ENCODE results near the gene PLEKHG4B.
A peak's percentile ranks its signal among the peaks of the same experiment; 100 is the strongest.
"Not testable (repeated sequence)": the region's sequence is repeated elsewhere in the genome, so short reads cannot be mapped to it uniquely, and the experiment has no call there.

The PLEKHG4B gene

DNA sequence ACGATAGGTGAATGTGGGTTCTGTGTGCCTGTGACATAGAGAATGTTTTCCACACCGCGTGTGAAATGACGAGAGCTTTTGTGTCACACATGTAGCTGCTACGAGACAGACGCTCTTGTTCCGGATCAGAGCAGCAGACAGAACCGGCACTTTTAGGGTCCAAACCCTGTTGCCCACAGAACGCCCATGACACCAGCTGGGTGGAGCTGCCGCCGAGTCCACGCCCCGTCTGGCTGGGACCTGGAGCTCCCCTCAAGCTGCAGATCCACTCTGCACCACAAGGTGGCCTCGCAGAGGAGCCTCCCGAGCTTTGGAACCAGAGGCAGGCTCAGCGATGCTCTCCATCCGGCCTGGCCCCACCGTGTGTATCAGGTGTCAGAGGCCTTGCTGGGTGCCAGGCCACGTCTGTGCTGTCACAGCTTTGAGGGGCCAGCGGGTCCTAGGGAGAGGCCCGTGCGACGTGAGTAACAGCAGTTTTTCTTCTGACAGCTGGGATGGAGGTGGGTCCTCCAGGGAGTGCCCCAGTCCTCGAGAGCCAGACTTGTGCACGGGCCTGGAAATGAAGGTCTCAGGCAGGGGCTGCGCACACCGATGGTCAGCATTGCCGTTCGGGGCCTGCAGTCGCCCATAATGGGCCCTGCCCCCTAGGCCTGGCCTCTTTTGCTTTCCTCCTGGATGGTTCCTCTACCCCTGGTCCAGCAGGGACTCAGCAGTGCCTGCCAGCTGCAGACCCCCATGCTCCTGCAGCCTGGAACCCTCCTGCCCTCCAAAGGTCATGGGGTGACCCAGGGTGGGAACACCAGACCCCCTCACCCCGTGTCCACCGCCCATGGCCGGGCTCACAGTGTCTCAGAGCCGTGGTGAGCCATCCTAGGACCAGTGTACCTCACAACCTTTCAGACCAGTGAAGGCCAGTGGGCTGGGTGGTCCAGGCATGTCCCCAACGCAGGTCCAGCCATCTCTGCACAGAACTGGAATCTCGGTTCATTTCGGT lies 96.8 kb downstream of the PLEKHG4B start:
- peak; percentile 82 for DNase-seq

DNA sequence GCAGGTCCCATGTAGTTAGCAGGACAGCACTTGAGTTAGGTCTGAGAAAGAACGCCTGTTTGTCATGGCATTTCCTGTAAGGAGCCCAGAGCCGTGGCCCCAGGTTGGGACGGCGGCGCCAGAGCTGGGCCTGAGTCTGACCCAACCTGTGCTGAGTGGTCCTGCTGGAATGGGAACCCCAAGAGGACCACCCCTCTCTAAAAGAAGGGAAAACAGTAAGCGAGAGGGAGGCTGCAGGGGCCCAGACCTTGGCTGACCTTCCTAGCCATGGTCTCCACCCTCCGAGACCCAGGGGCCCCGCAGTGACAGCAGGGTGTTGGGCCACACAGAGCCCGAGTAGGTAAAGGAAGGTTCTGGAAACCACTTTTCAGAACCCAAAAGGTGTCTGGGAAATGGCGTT lies 97.5 kb downstream of the PLEKHG4B start:
- DNase-seq: no peak

DNA sequence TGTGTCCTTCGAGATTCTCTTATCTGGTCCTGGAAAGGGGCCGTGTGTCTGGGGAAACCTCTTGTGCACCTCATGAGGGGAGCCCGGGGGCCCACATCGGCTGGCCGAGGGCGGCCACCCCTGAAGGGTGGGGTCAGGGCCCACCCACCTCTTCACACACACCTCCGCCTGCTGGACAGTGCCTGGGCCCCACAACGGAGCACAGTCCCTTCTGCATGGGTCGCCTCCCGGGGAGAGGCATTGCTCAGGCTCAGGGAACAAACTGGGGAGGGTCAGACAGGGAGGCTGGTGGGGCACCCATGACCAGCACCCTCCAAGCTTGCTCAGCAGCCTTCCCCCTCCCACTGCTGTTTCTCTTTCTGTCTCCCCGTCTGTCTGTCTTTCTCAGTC lies 98.0 kb downstream of the PLEKHG4B start:
- DNase-seq: no peak

DNA sequence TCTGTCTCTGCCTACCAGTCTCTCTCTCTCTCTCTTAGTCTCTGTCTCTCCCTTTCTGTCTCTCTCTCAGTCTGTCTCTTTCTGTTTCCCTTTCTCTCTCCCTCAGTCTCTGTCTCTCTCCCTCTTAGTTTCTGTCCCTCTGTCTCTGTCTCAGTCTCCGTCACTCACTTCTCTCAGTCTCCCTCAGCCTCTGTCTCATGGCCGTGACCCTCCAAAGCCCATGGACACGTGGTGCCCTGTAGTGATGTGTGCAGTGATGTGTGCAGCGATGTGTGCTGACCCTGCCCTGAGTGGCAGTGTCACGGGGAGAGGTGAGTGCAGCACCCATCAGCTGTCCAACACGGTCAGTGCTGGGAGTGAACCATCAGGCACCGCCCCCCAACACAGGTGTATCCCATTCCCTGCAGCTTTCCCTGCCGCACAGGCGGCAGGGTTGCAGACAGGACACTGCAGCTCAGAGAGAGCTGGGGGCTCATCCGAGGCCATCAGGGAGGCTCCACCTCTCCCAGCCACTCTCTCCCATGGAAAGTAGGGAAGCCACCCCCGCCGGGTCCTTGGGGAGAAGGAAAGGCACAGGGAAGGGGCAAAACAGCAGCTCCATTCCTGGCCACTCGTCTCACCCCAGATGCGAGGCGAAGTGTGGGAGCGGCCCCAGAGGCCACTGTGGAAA lies 98.5 kb downstream of the PLEKHG4B start:
- DNase-seq: no peak

DNA sequence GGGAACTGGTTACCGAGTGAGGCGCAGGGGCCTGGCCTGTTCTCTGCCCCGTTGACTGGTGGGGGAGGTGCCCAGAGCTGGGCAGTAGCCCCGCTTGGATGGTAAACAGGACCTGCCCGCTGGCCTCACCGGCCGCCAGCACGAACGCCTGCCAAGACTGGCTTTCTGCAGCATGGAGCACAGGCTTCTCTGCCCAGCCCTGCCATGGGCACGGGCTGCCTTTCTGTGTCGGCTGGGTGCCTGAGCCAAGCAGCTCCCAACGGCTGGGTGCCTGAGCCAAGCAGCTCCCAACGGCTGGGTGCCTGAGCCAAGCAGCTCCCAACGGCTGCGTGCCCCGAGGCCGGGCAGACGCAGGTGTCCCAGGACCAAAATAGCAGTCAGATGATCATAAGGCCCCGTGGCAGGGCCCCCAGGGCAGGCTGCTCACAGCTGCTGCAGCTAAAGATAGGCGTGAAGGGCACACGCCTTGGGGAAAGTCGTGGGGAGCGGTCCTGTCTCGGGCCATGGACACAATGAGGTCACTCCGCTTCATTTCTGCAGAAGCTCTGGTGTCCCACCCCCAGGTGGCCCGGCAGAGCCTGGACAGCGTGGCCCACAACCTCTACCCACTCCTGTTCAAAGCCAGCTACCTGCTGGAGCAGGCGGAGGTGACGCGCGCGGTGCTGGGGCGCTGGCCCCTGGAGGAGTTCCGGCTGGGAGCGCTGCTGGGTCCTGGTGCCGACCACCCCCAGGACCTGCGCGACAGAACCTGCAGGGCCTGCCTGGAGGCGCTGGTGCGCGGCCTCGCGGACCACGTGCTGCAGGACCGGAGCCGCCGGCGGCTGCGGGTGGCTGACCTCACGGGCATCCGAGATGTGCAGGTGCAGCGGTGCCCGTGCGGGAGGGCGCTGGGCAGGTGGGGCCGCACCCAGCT lies 99.3 kb downstream of the PLEKHG4B start, which contains the start of gene LRRC14B:
Gene LRRC14B (plus strand): TSS at position 460 of the 913 bp plus-strand sequence. CDS start 44 bp downstream, at position 504.
- DNase-seq: no peak

DNA sequence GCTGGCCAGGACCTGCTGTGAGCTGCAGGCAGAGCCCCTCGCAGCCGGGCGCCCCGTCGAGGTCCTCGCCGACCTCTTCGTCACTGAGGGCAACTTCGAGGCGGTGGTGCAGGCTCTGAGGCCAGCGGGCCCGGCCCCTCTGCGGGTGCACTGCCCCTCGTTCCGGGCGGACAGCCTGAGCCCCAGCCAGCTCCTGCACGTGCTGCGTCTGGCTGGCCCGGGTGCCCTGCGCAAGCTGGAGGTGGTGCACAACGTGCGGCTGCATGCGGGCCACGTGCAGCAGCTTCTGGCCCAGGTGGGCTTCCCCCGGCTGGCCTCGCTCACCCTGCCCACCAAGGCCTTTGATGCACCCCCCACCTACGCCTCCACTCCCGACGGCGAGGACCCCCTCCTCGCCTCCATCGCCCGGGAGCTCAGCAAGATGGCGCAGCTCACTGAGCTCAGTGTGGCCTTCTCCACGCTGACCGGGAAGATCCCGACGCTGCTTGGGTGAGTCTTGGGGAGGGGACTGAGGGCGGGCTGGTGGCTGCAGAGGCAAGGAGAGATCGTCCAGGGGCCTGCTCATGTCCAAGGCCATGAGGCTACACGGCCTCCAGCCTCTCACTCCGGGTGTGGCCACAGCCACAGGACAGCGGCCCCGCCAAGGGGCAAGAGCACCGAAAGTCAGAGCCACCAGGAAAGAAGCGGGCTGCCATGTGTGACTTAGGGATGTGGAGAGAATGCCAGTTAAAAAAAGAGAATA lies 100.2 kb downstream of the PLEKHG4B start:
- DNase-seq: no peak

DNA sequence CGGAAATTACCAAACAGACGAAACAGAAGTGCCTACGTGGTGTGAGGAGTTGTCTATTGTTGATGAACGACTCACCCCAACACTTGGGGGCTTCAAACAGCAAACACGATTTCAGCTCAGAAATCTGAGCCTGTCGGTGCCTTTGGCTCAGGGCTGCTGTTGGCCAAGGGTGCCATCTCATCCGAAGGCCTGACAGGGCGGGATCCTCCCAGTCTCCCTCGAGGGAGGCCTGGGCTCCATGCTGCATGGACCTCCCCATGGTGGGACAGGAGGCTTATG lies 100.7 kb downstream of the PLEKHG4B start:
- DNase-seq: no peak

DNA sequence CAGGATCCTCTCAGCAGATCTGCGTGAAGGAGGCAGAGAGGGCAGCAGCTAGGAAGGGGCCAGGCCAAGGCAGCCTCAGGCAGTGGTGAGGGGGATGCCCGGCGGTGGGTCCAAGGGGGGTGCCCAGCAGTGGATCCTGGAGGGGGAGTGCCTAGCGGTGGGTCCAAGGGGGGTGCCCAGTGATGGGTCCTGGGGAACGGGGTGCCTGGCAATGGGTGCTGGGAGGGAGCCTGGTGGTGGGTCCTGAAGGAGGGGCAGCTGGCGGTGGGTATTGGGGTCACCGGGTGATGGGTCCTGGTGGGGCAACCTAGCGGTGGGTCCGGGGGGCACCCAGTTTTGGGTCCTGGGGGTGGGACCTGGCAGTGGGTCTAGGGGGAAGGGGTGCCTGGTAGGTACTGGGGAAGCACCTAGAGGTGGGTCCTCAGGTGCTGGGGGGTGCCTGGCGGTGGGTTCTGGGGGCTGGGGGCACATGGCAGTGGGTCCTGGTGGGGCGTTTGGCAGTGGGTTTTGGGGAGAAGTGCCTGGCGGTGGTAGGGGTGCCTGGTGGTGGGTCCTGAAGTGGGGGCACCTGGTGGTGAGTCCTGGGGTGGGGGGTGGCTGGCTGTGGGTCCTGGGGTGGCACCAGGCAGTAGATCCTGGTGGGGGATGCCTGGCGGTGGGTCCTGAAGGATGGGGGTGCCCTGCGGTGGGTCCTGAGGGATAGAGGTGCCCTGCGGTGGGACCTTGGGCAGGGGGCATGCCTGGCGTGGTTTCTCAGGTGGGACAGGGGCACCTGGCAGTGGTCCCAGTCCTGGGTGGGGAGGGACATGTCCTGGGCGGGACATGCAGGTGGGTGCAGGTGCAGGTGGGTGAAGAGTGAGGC lies 101.2 kb downstream of the PLEKHG4B start:
- DNase-seq: no peak

DNA sequence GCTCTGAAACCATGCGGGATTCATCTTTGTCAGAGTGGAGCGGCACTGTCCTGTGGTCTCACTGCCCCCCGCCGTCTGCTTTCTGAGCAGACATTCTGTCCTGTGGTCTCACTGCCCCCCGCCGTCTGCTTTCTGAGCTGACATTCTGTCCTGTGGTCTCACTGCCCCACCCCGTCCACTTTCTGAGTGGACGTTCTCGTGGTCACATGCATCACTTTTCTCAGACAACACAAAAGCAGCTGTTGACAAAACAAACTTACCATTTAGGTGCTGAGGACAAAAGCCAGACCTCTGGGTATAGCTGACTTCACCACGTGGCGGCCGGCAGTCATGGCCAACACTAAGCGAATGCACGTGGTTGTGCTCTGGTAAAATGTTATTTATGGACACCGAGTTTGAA lies 102.1 kb downstream of the PLEKHG4B start:
- no peak for DNase-seq

DNA sequence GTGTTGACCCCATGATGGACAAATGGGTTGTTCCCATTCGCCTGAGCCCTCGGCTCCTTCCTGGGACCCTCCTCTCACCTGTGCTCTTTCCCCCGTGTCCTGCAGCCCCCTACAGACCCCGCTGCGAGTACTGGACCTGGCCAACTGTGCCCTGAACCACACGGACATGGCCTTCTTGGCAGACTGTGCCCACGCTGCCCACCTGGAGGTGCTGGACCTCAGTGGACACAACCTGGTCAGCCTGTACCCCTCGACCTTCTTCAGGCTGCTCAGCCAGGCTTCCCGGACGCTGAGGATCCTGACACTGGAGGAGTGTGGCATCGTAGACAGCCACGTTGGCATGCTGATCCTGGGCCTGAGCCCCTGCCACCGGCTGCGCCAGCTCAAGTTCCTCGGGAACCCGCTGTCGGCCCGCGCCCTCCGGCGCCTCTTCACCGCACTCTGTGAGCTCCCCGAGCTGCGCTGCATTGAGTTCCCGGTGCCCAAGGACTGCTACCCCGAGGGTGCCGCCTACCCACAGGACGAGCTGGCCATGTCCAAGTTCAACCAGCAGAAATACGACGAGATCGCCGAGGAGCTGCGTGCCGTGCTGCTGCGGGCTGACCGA lies 102.7 kb downstream of the PLEKHG4B start:
- no peak for DNase-seq

DNA sequence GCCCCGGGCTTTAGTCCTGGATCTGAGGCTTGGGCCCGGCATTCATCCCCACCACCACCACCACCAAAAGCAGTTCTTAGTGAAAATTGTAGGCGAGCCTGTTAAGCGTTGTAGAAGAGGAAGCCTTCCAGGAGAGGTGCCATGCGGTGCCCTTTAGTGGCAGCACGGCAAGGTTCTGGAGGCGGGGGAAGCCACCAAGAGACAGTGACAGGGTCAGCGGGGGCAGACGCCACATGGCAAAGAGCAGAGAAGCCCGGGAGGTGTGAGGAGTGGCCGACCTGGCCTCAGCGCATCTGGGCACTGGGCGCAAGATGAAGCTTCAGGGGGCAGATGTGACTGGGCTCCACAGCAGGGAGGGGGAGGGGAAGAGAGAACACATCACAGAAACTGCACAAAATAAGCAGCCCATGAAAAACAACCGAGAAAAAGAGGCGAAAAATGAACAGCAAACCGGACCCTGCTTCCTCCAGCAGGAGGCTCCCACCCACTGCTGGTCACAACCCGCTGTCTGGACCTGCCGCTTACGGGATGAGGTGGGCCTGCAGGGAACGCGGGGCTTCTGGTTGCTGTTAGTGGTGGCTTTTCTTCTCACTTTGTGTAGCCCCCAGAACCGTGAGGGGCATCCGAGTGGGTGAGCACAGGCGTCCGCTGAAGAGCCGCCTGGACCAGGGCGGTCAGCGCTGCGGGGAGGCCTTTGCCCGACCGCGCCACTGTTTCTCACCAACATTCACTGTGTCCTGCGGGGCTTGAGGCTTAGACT lies 103.6 kb downstream of the PLEKHG4B start:
- DNase-seq: no peak

DNA sequence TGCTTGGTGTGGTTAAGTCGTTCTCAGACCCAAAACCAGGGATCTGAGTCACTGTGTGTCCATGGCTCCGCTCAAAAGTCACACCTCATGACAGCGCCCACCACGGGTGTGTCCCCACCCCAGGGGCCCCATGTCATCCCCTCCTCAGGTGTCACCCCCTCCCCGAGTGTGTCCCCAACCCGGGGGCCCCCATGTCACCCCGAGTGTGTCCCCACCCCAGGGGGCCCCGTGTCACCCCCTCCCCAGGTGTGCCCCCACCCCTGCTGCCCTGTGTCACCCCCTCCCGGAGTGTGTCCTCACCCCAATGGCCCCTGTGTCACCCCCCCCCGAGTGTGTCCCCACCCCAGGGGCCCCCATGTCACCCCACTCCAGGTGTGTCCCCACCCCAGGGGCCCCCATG lies 104.4 kb downstream of the PLEKHG4B start:
- DNase-seq: no peak

DNA sequence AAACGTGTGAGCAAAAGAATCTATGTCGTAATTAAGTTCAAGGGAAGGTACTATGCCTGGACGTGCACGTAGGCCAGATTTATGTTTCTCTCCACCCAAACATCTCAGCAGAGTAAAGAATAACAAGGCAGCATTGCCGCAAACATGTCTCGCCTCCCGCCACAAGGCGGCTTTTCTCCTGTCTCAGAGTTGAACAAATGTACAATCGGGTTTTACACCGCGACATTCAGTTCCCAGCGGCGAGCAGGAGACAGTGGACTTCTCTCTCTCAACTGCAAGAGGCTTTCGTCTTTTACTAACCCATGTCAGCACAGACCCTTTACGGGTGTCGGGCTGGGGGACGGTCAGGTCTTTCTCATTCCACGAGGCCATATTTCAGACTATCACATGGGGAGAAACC lies 105.1 kb downstream of the PLEKHG4B start:
- not testable (repeated sequence) for DNase-seq

DNA sequence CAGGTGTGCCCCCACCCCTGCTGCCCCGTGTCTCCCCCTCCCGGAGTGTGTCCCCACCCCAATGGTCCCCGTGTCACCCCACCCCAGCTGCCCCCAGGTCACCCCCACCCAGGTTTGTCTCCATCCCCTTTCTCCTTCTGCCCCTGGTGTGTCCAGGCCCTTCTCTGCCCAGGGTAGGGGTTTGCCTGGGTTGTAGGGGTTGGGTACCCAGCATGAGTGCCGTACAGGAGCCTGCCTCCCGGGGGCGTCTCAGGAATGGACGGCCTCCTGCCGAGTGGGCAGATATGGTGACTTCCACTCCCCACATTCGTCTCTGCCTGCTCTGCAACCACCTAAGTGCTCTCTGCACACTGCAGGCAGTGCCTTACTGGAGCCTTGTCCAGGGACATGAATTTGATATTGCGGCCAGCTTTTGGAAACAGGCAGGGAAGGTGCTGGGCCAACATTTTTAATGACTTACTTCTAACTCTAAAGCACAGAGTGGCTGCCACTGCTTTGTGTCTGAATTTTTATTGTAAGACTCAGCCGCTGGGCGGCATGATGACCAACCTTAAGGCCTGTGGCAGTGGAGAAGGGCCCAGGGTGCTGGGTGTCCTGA lies 106.0 kb downstream of the PLEKHG4B start:
- DNase-seq: no peak

DNA sequence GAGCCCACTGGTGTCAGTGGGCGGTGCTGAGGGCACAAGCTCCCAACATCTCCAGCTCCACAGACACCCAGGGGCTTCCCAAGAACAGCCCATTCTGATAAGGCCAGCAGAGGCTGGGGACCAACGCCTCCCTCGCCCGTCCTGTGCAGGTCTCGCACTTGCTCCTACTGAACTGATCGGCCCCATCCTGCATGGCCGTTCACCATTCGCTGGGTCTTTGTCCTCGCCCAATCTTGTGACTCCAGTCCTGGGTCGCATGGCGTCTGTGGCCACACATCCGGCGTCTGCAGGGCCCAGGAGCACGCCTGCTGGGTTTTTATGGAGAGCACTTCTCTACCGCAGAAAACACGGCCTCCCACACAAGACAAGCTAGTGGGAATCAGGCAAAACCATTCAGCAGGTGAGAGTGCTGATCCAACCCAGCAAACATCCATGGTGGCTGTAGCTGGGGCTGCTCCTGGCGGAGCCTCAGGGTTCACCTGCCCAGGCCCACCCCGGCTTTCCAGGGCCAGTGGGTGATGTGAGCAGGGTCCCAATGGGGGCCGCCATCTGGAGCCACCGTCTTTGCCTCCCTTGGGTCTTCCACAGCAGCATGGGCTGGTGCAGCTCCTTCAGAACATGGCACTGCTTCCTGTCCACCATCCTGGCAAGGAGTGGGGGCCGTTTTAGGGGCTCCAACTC lies 106.7 kb downstream of the PLEKHG4B start:
- DNase-seq: no peak

DNA sequence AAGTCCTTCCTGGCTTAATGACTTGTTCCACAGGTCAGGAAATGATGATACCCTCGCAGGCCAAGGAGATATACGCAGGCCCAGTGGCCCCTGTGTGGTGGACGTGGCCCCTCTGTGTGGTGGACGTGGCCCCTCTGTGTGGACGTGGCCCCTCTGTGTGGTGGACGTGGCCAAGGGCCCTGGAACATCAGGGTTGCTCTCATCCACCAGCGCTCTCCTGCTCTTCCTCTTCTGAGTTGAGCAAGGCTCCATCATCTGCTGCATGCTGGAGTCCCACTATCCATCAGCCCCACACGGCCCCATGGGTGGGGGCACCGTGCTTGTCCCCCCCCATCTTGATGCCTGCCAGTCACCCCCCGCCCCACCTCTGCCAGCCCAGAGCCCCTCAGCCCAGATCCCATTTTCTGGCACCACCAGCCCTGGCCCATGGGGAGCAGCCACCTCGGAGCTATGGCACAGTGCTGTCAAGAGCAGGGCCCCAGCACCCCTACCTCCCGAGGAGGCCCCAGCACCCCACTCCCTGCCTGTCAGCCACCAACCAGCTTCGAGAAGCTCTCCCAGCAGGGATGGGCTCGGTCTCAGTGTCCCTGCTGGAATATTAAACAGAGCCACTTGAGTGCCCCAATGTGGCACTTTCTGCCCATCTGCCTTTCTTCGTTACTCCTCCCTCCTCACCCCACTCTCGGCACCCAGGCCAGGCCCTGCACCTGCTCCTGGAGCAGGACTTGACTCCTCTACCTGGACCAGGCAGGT lies 107.4 kb downstream of the PLEKHG4B start:
- no peak for DNase-seq

DNA sequence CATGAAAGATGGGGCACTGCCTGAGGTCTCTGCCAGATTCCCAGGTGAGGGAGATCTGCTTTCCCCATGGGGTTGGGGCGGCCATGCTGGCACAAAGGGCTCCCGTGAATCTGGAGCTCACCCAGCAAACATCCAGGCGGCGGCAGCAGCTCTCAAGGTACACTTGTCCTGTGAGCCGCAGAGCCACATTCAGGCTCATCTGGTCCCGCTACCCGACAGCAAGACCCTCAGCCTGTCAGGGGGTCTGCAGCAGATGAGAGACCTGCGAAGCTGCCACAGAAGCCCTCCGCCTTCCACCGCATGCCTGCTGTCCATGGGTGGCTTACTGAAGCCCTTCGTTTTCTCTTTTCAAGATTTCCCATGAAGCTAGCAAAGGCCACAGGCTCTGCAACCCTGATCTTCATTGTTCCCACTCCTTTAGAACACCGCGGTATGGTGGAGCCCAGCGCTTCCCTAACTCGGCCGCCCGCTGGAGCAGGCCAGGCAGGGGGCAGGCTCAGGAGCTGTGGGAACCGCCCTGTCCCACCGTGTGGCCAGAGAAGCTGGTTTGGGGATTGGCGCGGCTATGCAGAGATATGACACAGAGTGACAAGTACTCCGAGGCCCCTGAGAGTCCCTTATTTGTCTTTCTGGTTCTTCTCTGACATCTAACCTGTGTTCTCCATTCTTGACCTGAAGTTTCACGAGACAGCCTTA lies 108.1 kb downstream of the PLEKHG4B start:
- no peak for DNase-seq
